Mucosa of stomach (tissue), 1 donor: ENCODE data around the gene POC1A.

Experiments
- H3K27me3 ChIP-seq: one replicate; pipeline ENCODE4 v1.7.0; 2013; ENCODE audit warnings: mild to moderate bottlenecking, low read length; ENCODE audit not compliant: control insufficient read depth, insufficient read depth
- H3K36me3 ChIP-seq: one replicate; pipeline ENCODE4 v1.7.0; 2013; ENCODE audit warnings: low read length; ENCODE audit not compliant: control insufficient read depth, insufficient read depth
- H3K4me1 ChIP-seq: one replicate; pipeline ENCODE4 v1.7.0; 2013; ENCODE audit warnings: mild to moderate bottlenecking, low read length; ENCODE audit not compliant: control insufficient read depth, insufficient read depth
- H3K4me3 ChIP-seq: one replicate; pipeline ENCODE4 v1.7.0; 2013; ENCODE audit warnings: low read length
- H3K9ac ChIP-seq: one replicate; pipeline ENCODE4 v1.7.0; 2013; ENCODE audit warnings: mild to moderate bottlenecking, low read length, moderate library complexity
- H3K9me3 ChIP-seq: one replicate; pipeline ENCODE4 v1.7.0; 2013; ENCODE audit warnings: mild to moderate bottlenecking, low read length, moderate library complexity; ENCODE audit not compliant: control insufficient read depth
- donor health status: Pancreatic carcinoma.

Gene POC1A

DNA sequence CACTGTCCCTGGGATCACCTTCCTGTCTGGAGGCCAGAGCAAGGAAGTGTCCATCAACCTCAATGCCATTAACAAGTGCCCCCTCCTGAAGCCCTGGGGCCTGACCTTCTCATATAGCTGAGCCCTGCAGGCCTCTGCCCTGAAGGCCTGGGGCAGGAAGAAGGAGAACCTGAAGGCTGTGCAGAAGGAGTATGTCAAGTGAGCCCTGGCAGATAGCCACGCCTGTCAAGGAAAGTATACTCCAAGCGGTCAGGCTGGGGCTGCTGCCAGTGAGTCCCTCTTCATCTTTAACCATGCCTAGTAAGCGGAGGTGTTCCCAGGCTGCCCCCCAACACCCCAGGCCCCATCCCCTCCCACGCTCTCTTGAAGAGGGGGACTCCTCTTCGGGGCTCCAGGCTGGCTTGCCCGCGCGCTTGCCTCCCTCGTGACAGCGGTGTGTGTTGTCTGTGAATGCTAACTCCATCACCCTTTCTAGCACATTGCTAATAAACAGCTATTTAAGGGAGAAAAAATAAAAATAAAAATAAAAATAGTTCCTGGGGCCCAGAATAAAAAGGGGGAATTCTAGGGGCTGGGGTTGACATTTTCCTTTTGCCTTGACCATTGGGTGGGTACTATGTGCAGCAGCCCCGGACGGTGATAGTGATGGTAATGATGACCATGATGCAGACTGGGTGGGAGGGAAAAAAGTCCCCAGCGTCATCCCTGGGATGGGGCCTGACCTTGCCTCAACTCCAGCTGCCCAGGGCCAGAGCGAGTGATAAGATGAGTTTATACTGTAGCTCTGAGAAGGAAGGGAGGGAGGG, 40.5 kb upstream of the POC1A start:
- Histone ChIP-seq H3K9me3 (no peaks in the 10 kb centered on the region), H3K36me3 (peaks cover 5% of the 10 kb centered on the region), H3K4me1 (peaks cover 66% of the 10 kb centered on the region), H3K27me3 (no peaks in the 10 kb centered on the region), H3K9ac (no peak overlapping the region), H3K4me3 (no peak overlapping the region)

DNA sequence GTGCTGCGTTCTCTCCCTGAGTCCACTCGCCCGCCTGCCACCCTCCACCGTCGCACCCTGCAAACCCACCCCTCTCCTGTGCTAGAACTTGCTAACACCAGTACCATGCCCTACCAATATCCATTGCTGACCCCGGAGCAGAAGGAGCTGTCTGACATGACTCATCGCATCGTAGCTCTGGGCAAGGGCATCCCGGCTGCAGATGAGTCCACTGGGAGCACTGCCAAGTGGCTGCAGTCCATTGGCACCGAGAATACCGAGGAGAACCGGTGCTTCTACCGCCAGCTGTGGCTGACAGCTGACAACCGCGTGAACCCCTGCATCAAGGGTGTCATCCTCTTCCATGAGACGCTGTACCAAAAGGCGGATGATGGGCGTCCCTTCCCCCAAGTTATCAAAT, 38.8 kb upstream of the POC1A start:
- H3K36me3 ChIP-seq, result no peaks in the 10 kb centered on the region
- no peak overlapping the region for H3K4me3 ChIP-seq
- no peaks in the 10 kb centered on the region for H3K27me3 ChIP-seq
- H3K4me1 ChIP-seq, result peaks cover 68% of the 10 kb centered on the region
- H3K9ac ChIP-seq, result no peak overlapping the region
- H3K9me3 ChIP-seq, result no peaks in the 10 kb centered on the region

GRCh38 chr3:52191663-52192062, 37.4 kb upstream of the POC1A start:
- H3K4me1 ChIP-seq, result peaks cover 56% of the 10 kb centered on the region
- H3K4me3 ChIP-seq, result no peak overlapping the region
- H3K9me3 ChIP-seq, result no peaks in the 10 kb centered on the region
- no peaks in the 10 kb centered on the region for H3K36me3 ChIP-seq
- no peaks in the 10 kb centered on the region for H3K27me3 ChIP-seq
- H3K9ac ChIP-seq, result no peak overlapping the region

DNA sequence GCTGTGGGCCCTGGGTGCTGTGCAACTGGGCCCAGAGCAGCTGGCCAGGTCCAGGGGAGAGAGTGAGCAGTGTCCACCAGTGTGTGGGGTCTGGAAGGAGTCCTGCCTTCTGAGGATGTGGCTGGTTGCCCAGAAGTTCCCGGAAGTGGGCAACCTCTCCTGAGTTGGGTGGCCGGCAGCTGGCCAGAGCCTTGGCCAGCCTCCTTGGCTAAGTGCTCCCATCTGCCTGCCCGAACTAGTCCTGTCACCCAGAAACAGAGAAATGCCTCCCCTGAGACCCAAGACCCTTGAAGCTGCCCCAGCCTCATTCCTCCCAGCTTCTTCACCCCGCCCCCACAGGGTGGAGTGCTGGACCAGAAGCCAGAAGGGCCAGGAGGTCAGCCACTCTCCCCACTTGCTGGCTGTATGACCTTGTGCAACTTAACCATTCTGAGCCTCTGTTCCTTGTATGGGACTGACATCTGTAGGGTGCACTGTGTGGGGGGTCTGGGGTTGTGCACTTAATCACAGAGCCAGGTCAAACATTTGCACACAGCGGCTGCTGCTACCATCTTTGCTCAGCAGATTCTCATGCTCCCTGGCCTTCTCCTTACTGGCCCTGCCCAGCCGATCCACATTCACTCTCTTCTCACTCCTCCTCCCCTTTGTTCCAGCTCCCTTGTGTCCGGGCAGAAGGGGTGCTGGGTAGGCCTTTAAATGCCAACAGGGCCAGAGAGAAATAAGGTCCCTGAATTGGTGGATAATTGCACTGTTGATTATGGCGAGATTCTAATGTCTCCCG, 36.3 kb upstream of the POC1A start:
- no peaks in the 10 kb centered on the region for H3K9me3 ChIP-seq
- no peak overlapping the region for H3K9ac ChIP-seq
- peaks cover 45% of the 10 kb centered on the region for H3K4me1 ChIP-seq
- no peak overlapping the region for H3K4me3 ChIP-seq
- H3K36me3 ChIP-seq, result no peaks in the 10 kb centered on the region
- no peaks in the 10 kb centered on the region for H3K27me3 ChIP-seq

DNA sequence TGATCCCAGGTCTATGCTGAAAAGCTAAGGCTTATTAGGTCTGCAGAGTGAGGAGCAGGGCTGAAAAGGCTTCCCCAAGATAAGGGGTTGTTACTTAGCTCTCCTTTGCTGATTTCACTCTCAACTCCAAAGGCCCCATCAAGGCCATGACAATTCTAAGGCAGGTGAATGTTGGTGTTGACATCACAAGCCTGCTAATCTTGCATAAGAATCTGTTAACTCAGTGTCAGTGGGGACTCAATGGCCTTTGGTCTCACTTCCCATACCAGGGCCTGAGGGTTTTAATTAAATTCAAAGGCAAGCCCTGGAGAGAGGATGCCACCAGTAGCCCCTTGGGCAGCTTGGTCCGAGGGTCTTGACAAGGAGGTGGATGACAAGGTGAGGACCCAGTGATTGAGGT, 34.3 kb upstream of the POC1A start:
- H3K4me1 ChIP-seq, result peaks cover 34% of the 10 kb centered on the region
- no peak overlapping the region for H3K4me3 ChIP-seq
- no peaks in the 10 kb centered on the region for H3K9me3 ChIP-seq
- no peaks in the 10 kb centered on the region for H3K36me3 ChIP-seq
- no peak overlapping the region for H3K9ac ChIP-seq
- no peaks in the 10 kb centered on the region for H3K27me3 ChIP-seq

GRCh38 chr3:52186729-52187128, 32.5 kb upstream of the POC1A start:
- no peaks in the 10 kb centered on the region for H3K36me3 ChIP-seq
- no peak overlapping the region for H3K4me3 ChIP-seq
- no peak overlapping the region for H3K9ac ChIP-seq
- H3K9me3 ChIP-seq, result no peaks in the 10 kb centered on the region
- H3K27me3 ChIP-seq, result no peaks in the 10 kb centered on the region
- H3K4me1 ChIP-seq, result peaks cover 34% of the 10 kb centered on the region

DNA sequence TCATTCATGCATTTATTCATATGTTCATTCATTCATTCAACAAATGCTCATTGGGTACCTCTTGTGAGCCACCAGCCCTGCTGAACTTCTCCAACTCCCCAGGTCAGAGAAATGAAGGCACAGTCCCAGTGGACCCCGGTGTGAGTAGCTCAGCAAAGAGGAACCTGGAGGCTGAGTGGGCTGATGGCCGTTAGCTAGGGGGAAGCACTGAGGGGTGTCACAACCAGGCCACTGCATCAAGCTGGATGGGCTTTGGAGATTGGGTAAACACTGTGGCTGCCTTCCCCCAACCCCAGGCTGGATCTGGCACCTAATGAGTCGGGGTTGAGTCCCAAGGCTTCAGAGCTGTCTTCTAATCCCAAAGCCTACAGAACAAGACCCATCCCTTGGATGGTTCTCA, 31.6 kb upstream of the POC1A start:
- Histone ChIP-seq H3K4me1 (peaks cover 30% of the 10 kb centered on the region), H3K9ac (no peak overlapping the region), H3K36me3 (no peaks in the 10 kb centered on the region), H3K9me3 (no peaks in the 10 kb centered on the region), H3K27me3 (no peaks in the 10 kb centered on the region), H3K4me3 (no peak overlapping the region)

DNA sequence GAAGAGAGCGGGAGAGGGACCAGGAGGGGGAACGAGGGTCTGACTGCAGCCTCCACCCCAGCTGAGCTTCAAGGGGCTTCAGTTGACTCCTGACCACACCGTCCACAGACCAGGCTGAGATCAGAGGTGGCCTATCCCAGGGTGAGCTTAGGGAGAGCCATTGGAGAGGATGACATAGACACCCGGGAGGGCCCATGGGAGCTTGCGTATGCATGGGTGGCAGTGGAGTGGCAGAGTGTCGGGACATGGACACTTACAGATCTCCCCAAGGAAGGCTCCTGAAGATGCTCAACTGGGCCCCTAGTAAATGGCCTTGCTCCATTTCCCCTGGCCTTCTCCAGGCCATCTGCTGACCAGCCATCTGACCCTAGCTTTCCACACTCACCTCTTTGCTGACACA, 31.1 kb upstream of the POC1A start:
- Histone ChIP-seq H3K9me3 (no peaks in the 10 kb centered on the region), H3K9ac (no peak overlapping the region), H3K4me3 (no peak overlapping the region), H3K4me1 (peaks cover 24% of the 10 kb centered on the region), H3K27me3 (no peaks in the 10 kb centered on the region), H3K36me3 (no peaks in the 10 kb centered on the region)

DNA sequence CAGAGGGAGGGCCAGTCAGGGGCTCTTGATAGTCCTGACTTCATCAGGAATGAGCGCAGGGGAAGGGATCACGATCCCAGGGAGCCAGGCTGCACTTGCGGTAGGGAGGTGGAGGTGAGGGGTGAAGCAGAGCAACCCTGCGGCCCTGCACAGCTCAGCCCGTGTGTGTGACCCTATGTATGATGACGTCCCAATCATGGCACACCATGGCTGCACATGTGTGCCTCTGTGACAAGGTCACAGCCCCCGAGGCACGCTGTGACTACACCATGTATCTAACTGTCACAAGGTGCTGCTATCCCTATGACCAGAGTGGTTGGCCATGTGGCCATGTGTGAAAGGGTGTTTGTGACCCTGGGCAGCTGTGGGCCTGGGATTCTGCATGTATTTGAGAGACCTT, 30.5 kb upstream of the POC1A start:
- no peak overlapping the region for H3K9ac ChIP-seq
- no peaks in the 10 kb centered on the region for H3K27me3 ChIP-seq
- no peaks in the 10 kb centered on the region for H3K36me3 ChIP-seq
- no peaks in the 10 kb centered on the region for H3K9me3 ChIP-seq
- H3K4me1 ChIP-seq, result peaks cover 18% of the 10 kb centered on the region
- no peak overlapping the region for H3K4me3 ChIP-seq

- Histone ChIP-seq H3K9ac (no peak overlapping the region), H3K4me3 (no peak overlapping the region), H3K36me3 (no peaks in the 10 kb centered on the region), H3K4me1 (peaks cover 11% of the 10 kb centered on the region), H3K9me3 (no peaks in the 10 kb centered on the region), H3K27me3 (no peaks in the 10 kb centered on the region)
Observed at GRCh38 chr3:52183786-52184445, 29.7 kb upstream of the POC1A start.

DNA sequence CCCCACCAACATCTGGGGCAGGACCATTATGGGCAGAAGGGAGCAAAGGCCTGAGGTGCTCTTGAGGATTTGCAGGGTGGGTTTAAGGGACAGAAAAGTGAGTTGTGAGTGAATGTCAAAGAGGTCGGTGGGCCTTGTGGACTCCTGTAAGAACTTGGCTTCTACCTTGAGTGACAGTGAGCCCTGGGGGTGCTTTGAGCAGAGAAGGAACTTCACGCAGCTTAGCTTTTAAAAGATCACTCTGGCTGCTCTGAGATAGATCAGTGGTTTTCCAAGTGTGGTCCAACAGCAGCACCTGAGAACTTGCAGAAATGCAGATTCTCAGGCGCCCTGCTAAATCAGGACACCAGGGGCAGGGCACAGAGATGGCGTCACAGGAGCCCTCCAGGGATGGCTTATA, 28.5 kb upstream of the POC1A start:
- Histone ChIP-seq H3K9ac (no peak overlapping the region), H3K4me3 (no peak overlapping the region), H3K27me3 (no peaks in the 10 kb centered on the region), H3K4me1 (peaks cover 5% of the 10 kb centered on the region), H3K9me3 (no peaks in the 10 kb centered on the region), H3K36me3 (no peaks in the 10 kb centered on the region)

- no peak overlapping the region for H3K9ac ChIP-seq
- peaks cover 10% of the 10 kb centered on the region for H3K4me1 ChIP-seq
- H3K27me3 ChIP-seq, result no peaks in the 10 kb centered on the region
- H3K36me3 ChIP-seq, result no peaks in the 10 kb centered on the region
- H3K9me3 ChIP-seq, result no peaks in the 10 kb centered on the region
- no peak overlapping the region for H3K4me3 ChIP-seq
Observed at GRCh38 chr3:52182196-52182595, 28.0 kb upstream of the POC1A start.
